H1 (cell line): ENCODE data around the gene TOB2. TPM values are rescaled to one million over a fixed set of nuclear protein-coding genes. Genes with fewer than 3 reads are reported as not detected.

Experiments
- CTCF ChIA-PET: fragments of 300-600 bp; sonication (Branson Sonifier 250); formaldehyde crosslinking; loops from one replicate; lab custom pipeline; 2021; ENCODE audit not compliant: partially characterized antibody; lab: Charles Lee
- POLR2A ChIA-PET: fragments of 300-600 bp; sonication (Branson Sonifier 250); formaldehyde crosslinking; loops from one replicate; lab custom pipeline; 2021; ENCODE audit warnings: inconsistent platforms; ENCODE audit not compliant: partially characterized antibody; lab: Charles Lee
- DNase-seq, 2 experiments: peaks; one replicate each; pipeline versions ENCODE4 v3.0.0 to v3.0.0-alpha.2; 2010 to 2022; ENCODE audit warnings: low spot score in 2 of 2, low read depth in 1 of 2, mixed read lengths in 1 of 2
- FAIRE-seq: peaks from 2 replicates; lab custom pipeline; 2011; peaks lifted over from hg19 to GRCh38; lab: Jason Lieb, UNC
- H2AFZ ChIP-seq: 2 replicates; pipeline ENCODE4 v1.8.1; 2012; ENCODE audit warnings: low read length, inconsistent platforms
- H2AK5ac ChIP-seq: 2 replicates; pipeline ENCODE4 v1.6.1; 2013; ENCODE audit warnings: low read depth, low read length
- H2BK120ac ChIP-seq: replicated peaks from 2 replicates; pipeline ENCODE3; 2013; ENCODE audit warnings: low read depth, low read length, inconsistent platforms
- H2BK12ac ChIP-seq: 2 replicates; pipeline ENCODE4 v1.6.1; 2013; ENCODE audit warnings: low read depth, low read length
- H2BK15ac ChIP-seq: 2 replicates; pipeline ENCODE4 v1.6.1; 2013; ENCODE audit warnings: low read length
- H2BK20ac ChIP-seq: 2 replicates; pipeline ENCODE4 v1.6.1; 2013; ENCODE audit warnings: low read length
- H2BK5ac ChIP-seq: 2 replicates; pipeline ENCODE4 v1.6.1; 2013; ENCODE audit warnings: low read depth, low read length
- H3K14ac ChIP-seq: 2 replicates; pipeline ENCODE4 v1.6.1; 2013; ENCODE audit warnings: inconsistent platforms; ENCODE audit not compliant: insufficient read length
- H3K18ac ChIP-seq: 2 replicates; pipeline ENCODE4 v1.6.1; 2013; ENCODE audit warnings: low read length; ENCODE audit errors: extremely low read depth
- H3K23ac ChIP-seq: 2 replicates; pipeline ENCODE4 v1.6.1; 2013; ENCODE audit warnings: inconsistent platforms; ENCODE audit not compliant: insufficient read length
- H3K23me2 ChIP-seq: 2 replicates; pipeline ENCODE4 v1.6.1; 2013; ENCODE audit warnings: low read depth, low read length
- H3K27ac ChIP-seq: 2 replicates; pipeline ENCODE4 v1.6.1; 2011; ENCODE audit warnings: low read depth, low read length, inconsistent platforms
- H3K27me3 ChIP-seq, 4 experiments: replicated peaks in 1 of 4; 1 replicate in 1 of 4; 2 replicates in 3 of 4; pipeline versions ENCODE4 v1.6.1 to v1.8.1; 2011 to 2013; ENCODE audit warnings: low read length in 3 of 4, mild to moderate bottlenecking in 3 of 4, inconsistent platforms in 2 of 4, mixed read lengths in 2 of 4, moderate library complexity in 1 of 4; ENCODE audit not compliant: control insufficient read depth in 3 of 4, insufficient read depth in 3 of 4; ENCODE audit errors: extremely low read depth in 1 of 4
- H3K36me3 ChIP-seq, 4 experiments: 2 replicates each; pipeline versions ENCODE4 v1.6.1 to v1.8.1; 2011 to 2013; ENCODE audit warnings: mild to moderate bottlenecking in 4 of 4, low read length in 3 of 4, moderate library complexity in 2 of 4, control low read depth in 1 of 4, inconsistent platforms in 1 of 4; ENCODE audit not compliant: insufficient read depth in 4 of 4, control insufficient read depth in 2 of 4
- H3K4ac ChIP-seq: replicated peaks from 2 replicates; pipeline ENCODE3; 2013; ENCODE audit warnings: low read length, low read depth, mixed read lengths, inconsistent platforms; ENCODE audit not compliant: insufficient read length
- H3K4me1 ChIP-seq, 4 experiments: replicated peaks in 1 of 4; 1 replicate in 1 of 4; 2 replicates in 3 of 4; pipeline versions ENCODE4 v1.6.1 to v1.8.1; 2011 to 2013; ENCODE audit warnings: low read length in 3 of 4, inconsistent platforms in 2 of 4, mixed read lengths in 1 of 4; ENCODE audit not compliant: insufficient read depth in 4 of 4, control insufficient read depth in 3 of 4
- H3K4me2 ChIP-seq, 2 experiments: 2 replicates each; pipeline versions ENCODE4 v1.6.1 to v1.8.1; 2011 to 2013; ENCODE audit warnings: low read depth in 2 of 2, low read length in 2 of 2, control low read depth in 1 of 2, inconsistent platforms in 1 of 2, mild to moderate bottlenecking in 1 of 2; ENCODE audit not compliant: insufficient read depth in 1 of 2
- H3K4me3 ChIP-seq, 4 experiments: fragments of 200-600, 300-600 bp in 1 of 4; sonication (generic), shearing (Covaris generic), sonication (Bioruptor Twin) in 1 of 4; 2 replicates each; pipeline versions ENCODE4 v1.5.1 to v1.8.1; 2011 to 2016; ENCODE audit warnings: low read length in 4 of 4, low read depth in 3 of 4, control low read depth in 2 of 4, inconsistent platforms in 2 of 4, mild to moderate bottlenecking in 2 of 4, mixed read lengths in 1 of 4, moderate library complexity in 1 of 4; ENCODE audit not compliant: insufficient read depth in 2 of 4; ENCODE audit errors: extremely low read depth in 1 of 4
- H3K56ac ChIP-seq: replicated peaks from 2 replicates; pipeline ENCODE3; 2013; ENCODE audit warnings: low read depth, mild to moderate bottlenecking, mixed read lengths, low read length, inconsistent platforms; ENCODE audit not compliant: insufficient read length
- H3K79me1 ChIP-seq: 2 replicates; pipeline ENCODE4 v1.6.1; 2013; ENCODE audit warnings: low read depth, low read length, control low read depth
- H3K79me2 ChIP-seq, 2 experiments: 2 replicates each; pipeline versions ENCODE4 v1.6.1 to v1.8.1; 2012 to 2013; ENCODE audit warnings: low read length in 2 of 2, mild to moderate bottlenecking in 2 of 2, inconsistent platforms in 1 of 2; ENCODE audit not compliant: insufficient read depth in 2 of 2, control insufficient read depth in 1 of 2
- H3K9ac ChIP-seq, 4 experiments: replicated peaks in 1 of 4; 1 replicate in 1 of 4; 2 replicates in 3 of 4; pipeline versions ENCODE4 v1.6.1 to v1.8.1; 2011 to 2013; ENCODE audit warnings: low read depth in 3 of 4, low read length in 3 of 4, control low read depth in 2 of 4, mild to moderate bottlenecking in 2 of 4, moderate library complexity in 2 of 4, inconsistent platforms in 1 of 4; ENCODE audit errors: extremely low read depth in 1 of 4
- H3K9me3 ChIP-seq, 2 experiments: 2 replicates each; pipeline versions ENCODE4 v1.6.1 to v1.8.1; 2012 to 2013; ENCODE audit warnings: mild to moderate bottlenecking in 2 of 2, moderate library complexity in 2 of 2, control low read depth in 1 of 2, inconsistent platforms in 1 of 2, low read depth in 1 of 2, low read length in 1 of 2, mixed read lengths in 1 of 2; ENCODE audit not compliant: insufficient read depth in 2 of 2
- H4K20me1 ChIP-seq, 2 experiments: replicated peaks in 1 of 2; 2 replicates each; pipeline versions ENCODE3 to v1.8.1; 2011 to 2013; ENCODE audit warnings: inconsistent platforms in 2 of 2, low read length in 2 of 2, mild to moderate bottlenecking in 1 of 2; ENCODE audit not compliant: insufficient read depth in 2 of 2, control insufficient read depth in 1 of 2
- H4K5ac ChIP-seq: 2 replicates; pipeline ENCODE4 v1.6.1; 2013; ENCODE audit warnings: low read length, low read depth, mixed read lengths, inconsistent platforms; ENCODE audit not compliant: insufficient read length
- H4K8ac ChIP-seq: 2 replicates; pipeline ENCODE4 v1.8.0; 2013; ENCODE audit warnings: mild to moderate bottlenecking, moderate library complexity, low read length, inconsistent platforms; ENCODE audit not compliant: insufficient read depth; ENCODE audit errors: extremely low read depth
- H4K91ac ChIP-seq: replicated peaks from 2 replicates; pipeline ENCODE3; 2013; ENCODE audit warnings: low read length, mixed read lengths, inconsistent platforms; ENCODE audit not compliant: insufficient read length
- BRCA1 ChIP-seq: IDR thresholded peaks from 2 replicates; pipeline ENCODE4 v1.6.1; 2012; ENCODE audit warnings: low read depth, low read length, improper control_type of control experiment
- JUND ChIP-seq: IDR thresholded peaks from 2 replicates; pipeline ENCODE4 v1.6.1; 2011; ENCODE audit warnings: mild to moderate bottlenecking, improper control_type of control experiment, low read length
- RFX5 ChIP-seq: IDR thresholded peaks from 2 replicates; pipeline ENCODE4 v1.6.1; 2011; ENCODE audit warnings: low read depth, low read length, improper control_type of control experiment, borderline replicate concordance
- SAP30 ChIP-seq: fragments of 300-600 bp; sonication (generic); IDR thresholded peaks from 2 replicates; pipeline ENCODE4 v1.7.1; 2012; ENCODE audit warnings: low read length, moderate library complexity, mild to moderate bottlenecking, inconsistent platforms; ENCODE audit not compliant: insufficient read depth, insufficient replicate concordance
- SP2 ChIP-seq: IDR thresholded peaks from 2 replicates; pipeline ENCODE4 v1.6.1; 2012; ENCODE audit warnings: mild to moderate bottlenecking, low read length, inconsistent platforms
- TAF1 ChIP-seq: IDR thresholded peaks from 2 replicates; pipeline ENCODE4 v1.6.1; 2011; ENCODE audit warnings: mild to moderate bottlenecking, low read depth, low read length
- polyA plus RNA-seq, 7 experiments: library from polyadenylated mRNA; depleted of rRNA in 3 of 7; stranded (reverse) in 5 of 7; unstranded in 2 of 7; fragments of >200 nt in 5 of 7; fragments of 200-250 nt in 2 of 7; gene quantifications; 1 replicate in 5 of 7; 2 replicates in 1 of 7; 4 replicates in 1 of 7; pipeline versions ENCODE4 v1.2.1 to v1.2.3, GENCODE V29; 2011 to 2013; ENCODE audit warnings: missing spikeins in 2 of 7, mixed read lengths in 2 of 7
- total RNA-seq: library from RNA; stranded (reverse); fragmentation: NEBNext Ultra II Directional; extraction: Animal tissue kit (Norgen Biotek cat#: 25700); gene quantifications from 2 replicates; pipeline ENCODE4 v1.2.1, GENCODE V29; 2021

TOB2 gene
- total and polyA plus RNA-seq, 2 of the 8 experiments (the other 6 are each of a cell fraction or from before 2014, with no cell fraction given): 27.0 to 54.1 TPM

DNA sequence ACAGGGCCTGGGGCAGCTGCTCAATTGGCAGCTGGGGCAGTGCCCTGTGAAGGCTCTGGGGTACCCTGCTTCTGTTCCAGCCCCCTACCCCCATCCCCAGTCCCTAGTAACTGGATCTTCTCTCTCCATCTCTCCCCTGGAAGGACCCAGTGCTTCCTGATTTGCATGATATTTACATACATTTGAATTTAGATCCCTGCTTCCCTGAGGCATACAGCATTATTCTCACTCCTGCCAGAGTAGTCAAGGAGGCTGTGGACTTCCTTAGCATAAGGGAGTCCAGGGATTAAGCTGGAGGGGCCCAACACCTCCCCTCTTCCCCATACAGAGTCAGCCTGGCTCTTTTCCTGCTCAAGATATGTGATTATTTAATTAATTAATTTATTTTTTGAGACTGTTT lies 40.2 kb downstream of the TOB2 start:
- no peak overlapping the region for H4K91ac ChIP-seq
- no peak overlapping the region for H3K9ac ChIP-seq
- DNase-seq (no peak), FAIRE-seq (no peak)
- H3K23me2 ChIP-seq: no peaks in the 10 kb centered on the region
- no peak overlapping the region for H2BK20ac ChIP-seq
- no peak overlapping the region for H3K4ac ChIP-seq
- no peaks in the 10 kb centered on the region for H3K79me1 ChIP-seq
- H3K14ac ChIP-seq: no peak overlapping the region
- no peak overlapping the region for H4K5ac ChIP-seq
- H3K4me1 ChIP-seq: peaks cover 0 to 4% (median 0%) of the 10 kb centered on the region in 4 experiments; a peak in 3 of 7 replicates
- H3K9me3 ChIP-seq: no peaks in the 10 kb centered on the region
- CTCF ChIA-PET: interaction anchor here (0.6 to 15.8 kb wide), 7 partner anchors 16 to 191 kb away, joined by 3 to 269 read pairs (median 4); no protein-coding TSS in a partner anchor
- no peak overlapping the region for H2BK120ac ChIP-seq
- H4K8ac ChIP-seq: no peak overlapping the region
- TF ChIP-seq BRCA1: no peak
- no peak for TF ChIP-seq SAP30
- TF ChIP-seq TAF1: no peak
- no peak for TF ChIP-seq JUND
- no peak for TF ChIP-seq SP2
- no peak for TF ChIP-seq RFX5
- no peak overlapping the region for H2AK5ac ChIP-seq
- H3K56ac ChIP-seq: no peak overlapping the region
- no peak overlapping the region for H2BK12ac ChIP-seq
- POLR2A ChIA-PET: interaction anchor here (0.7 to 9.8 kb wide), 4 partner anchors 25 to 111 kb away, joined by 4 to 106 read pairs (median 10); partner anchors contain the start of genes TEF and TOB2
- no peak overlapping the region for H3K18ac ChIP-seq
- no peak overlapping the region for H3K4me3 ChIP-seq
- H2AFZ ChIP-seq: no peak overlapping the region
- H2BK15ac ChIP-seq: no peak overlapping the region
- H3K36me3 ChIP-seq: no peaks in the 10 kb centered on the region
- no peak overlapping the region for H2BK5ac ChIP-seq
- H3K27ac ChIP-seq: no peak overlapping the region
- H3K23ac ChIP-seq: no peak overlapping the region
- no peaks in the 10 kb centered on the region for H3K79me2 ChIP-seq
- H3K27me3 ChIP-seq: no peaks in the 10 kb centered on the region
- no peaks in the 10 kb centered on the region for H4K20me1 ChIP-seq
- no peak overlapping the region for H3K4me2 ChIP-seq
